ENCODE measurements around the gene FAM241B.

- TF ChIP-seq CTCF (IDR thresholded peaks at IDR 0.05) (no peak), EZH2phosphoT487 (IDR thresholded peaks at IDR 0.05) (no peak)
These were observed 51.4 kb downstream of the FAM241B start for GRCh38 chr10:69681436-69681835.
